ENCODE data around the gene WAPL.

Gene WAPL

DNA sequence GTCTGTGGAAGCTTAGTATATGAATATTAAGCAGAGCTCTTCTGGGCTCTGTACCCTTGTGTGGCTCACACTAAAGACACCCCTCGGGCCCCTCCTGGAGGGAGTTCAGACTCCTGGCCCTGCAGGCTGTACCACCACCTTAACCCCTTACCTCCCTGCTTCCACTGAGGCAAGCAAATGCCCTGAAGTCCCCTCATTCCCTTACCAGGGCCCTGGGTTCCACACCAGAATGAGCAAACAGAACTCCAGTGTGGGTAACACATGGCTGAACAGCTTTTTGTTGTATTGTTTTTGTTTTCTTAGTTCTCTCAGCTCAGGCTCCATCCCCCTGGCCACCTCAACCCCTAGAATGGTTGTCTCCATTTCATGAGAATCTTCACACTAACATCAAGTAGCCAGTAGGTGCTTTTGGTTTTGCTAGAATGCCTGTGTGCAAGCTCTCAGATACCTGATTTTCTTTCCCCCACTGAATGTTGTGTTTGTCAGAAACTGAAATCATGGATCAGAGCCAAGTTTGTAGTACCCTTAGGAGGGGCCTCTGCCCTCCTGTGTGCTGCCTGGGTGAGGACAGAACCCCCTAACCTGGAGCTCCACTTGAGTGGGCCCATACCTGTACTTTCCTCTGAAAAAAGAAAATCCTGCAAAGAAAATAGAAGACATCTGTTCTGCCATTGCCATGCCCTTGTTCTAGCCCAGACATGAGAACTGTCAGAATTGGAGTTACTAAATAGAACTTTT lies 2.8 kb upstream of the WAPL start:
- H3F3A ChIP-seq (ENCODE audit: insufficient read depth, low read length): no peaks in the 10 kb centered on the region
- peaks cover 18% of the 10 kb centered on the region for H3K79me2 ChIP-seq (ENCODE audit: insufficient read depth, low read length)

DNA sequence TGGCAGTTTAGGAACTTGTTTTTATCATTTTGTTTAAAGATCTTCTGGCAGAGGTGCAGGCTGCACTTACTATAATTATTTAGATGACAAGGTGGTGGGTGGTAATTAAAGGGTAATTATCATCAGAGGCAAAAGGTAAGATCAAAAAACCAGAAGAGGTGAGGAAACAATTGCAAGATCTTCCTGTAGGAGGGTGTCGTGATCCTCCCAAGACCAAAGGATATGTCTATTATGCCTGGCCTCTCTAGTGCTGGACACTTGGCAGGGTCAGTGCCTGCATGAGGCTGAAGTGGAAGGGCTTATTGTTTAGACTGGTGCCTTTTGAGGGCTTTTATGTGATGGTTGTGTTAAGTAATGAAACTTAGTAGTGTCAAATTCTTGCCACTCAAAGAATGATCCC lies 1.8 kb upstream of the WAPL start:
- Histone ChIP-seq H3K4me1 (ENCODE audit: insufficient read depth, low read length, severe bottlenecking) (peaks cover 46% of the 10 kb centered on the region), H3K9ac (ENCODE audit: low read length) (no peak overlapping the region), H3K9me3 (ENCODE audit: low read length) (no peaks in the 10 kb centered on the region), H3K36me3 (ENCODE audit: insufficient read depth, low read length) (peaks cover 12% of the 10 kb centered on the region; the same call in 1 of the 2 replicates), H3K79me2 (ENCODE audit: insufficient read depth, low read length) (peaks cover 28% of the 10 kb centered on the region), H3K27me3 (ENCODE audit: insufficient read depth, low read length) (no peaks in the 10 kb centered on the region), H3K4me2 (ENCODE audit: low read length) (peak overlapping the region; percentile 81), H3K27ac (ENCODE audit: low read depth, low read length, poor library complexity, severe bottlenecking) (no peak overlapping the region), H3F3A (ENCODE audit: insufficient read depth, low read length) (no peaks in the 10 kb centered on the region), H4K20me1 (ENCODE audit: insufficient read depth, low read length) (no peaks in the 10 kb centered on the region), H3K9me2 (ENCODE audit: low read depth, low read length) (no peaks in the 10 kb centered on the region), H3K4me3 (ENCODE audit: low read depth, low read length, poor library complexity, severe bottlenecking) (peak overlapping the region; percentile 77), H2AFZ (ENCODE audit: low read length) (no peak overlapping the region)
- TF ChIP-seq, protein P1, sequence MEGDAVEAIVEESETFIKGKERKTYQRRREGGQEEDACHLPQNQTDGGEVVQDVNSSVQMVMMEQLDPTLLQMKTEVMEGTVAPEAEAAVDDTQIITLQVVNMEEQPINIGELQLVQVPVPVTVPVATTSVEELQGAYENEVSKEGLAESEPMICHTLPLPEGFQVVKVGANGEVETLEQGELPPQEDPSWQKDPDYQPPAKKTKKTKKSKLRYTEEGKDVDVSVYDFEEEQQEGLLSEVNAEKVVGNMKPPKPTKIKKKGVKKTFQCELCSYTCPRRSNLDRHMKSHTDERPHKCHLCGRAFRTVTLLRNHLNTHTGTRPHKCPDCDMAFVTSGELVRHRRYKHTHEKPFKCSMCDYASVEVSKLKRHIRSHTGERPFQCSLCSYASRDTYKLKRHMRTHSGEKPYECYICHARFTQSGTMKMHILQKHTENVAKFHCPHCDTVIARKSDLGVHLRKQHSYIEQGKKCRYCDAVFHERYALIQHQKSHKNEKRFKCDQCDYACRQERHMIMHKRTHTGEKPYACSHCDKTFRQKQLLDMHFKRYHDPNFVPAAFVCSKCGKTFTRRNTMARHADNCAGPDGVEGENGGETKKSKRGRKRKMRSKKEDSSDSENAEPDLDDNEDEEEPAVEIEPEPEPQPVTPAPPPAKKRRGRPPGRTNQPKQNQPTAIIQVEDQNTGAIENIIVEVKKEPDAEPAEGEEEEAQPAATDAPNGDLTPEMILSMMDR (IDR thresholded peaks at IDR 0.05; ENCODE audit: low read length): peak; percentile 48; the same call in 1 of the 2 replicates
- no peak for TF ChIP-seq EZH2 (IDR thresholded peaks at IDR 0.05; ENCODE audit: borderline replicate concordance, low read length)

More for the DNA sequence above, 2.8 kb upstream of the WAPL start:
- H3K9me2 ChIP-seq (ENCODE audit: low read depth, low read length): no peaks in the 10 kb centered on the region
- no peak overlapping the region for H3K4me3 ChIP-seq (ENCODE audit: low read depth, low read length, poor library complexity, severe bottlenecking)
- H2AFZ ChIP-seq (ENCODE audit: low read length): no peak overlapping the region
- no peaks in the 10 kb centered on the region for H3K27me3 ChIP-seq (ENCODE audit: insufficient read depth, low read length)
- no peak for TF ChIP-seq EZH2 (IDR thresholded peaks at IDR 0.05; ENCODE audit: borderline replicate concordance, low read length)
- TF ChIP-seq, protein P1 (IDR thresholded peaks at IDR 0.05; ENCODE audit: low read length): no peak
- H3K36me3 ChIP-seq (ENCODE audit: insufficient read depth, low read length): peaks cover 3% of the 10 kb centered on the region; the same call in 1 of the 2 replicates
- H3K4me2 ChIP-seq (ENCODE audit: low read length): peak overlapping the region; percentile 81; the same call in 1 of the 2 replicates
- H3K9ac ChIP-seq (ENCODE audit: low read length): no peak overlapping the region
- peaks cover 36% of the 10 kb centered on the region for H3K4me1 ChIP-seq (ENCODE audit: insufficient read depth, low read length, severe bottlenecking)
- H3K9me3 ChIP-seq (ENCODE audit: low read length): no peaks in the 10 kb centered on the region
- H4K20me1 ChIP-seq (ENCODE audit: insufficient read depth, low read length): no peaks in the 10 kb centered on the region
- peak overlapping the region; percentile 17 for H3K27ac ChIP-seq (ENCODE audit: low read depth, low read length, poor library complexity, severe bottlenecking)

GRCh38 chr10:86522510-86522855 lies 891 bp upstream of the WAPL start:
- Histone ChIP-seq H3K9me3 (ENCODE audit: low read length) (no peaks in the 10 kb centered on the region), H3K9ac (ENCODE audit: low read length) (peak overlapping the region; percentile 84), H3K79me2 (ENCODE audit: insufficient read depth, low read length) (peaks cover 37% of the 10 kb centered on the region), H3K27me3 (ENCODE audit: insufficient read depth, low read length) (no peaks in the 10 kb centered on the region), H2AFZ (ENCODE audit: low read length) (no peak overlapping the region), H3F3A (ENCODE audit: insufficient read depth, low read length) (no peaks in the 10 kb centered on the region), H3K27ac (ENCODE audit: low read depth, low read length, poor library complexity, severe bottlenecking) (peak overlapping the region; percentile 39), H3K4me3 (ENCODE audit: low read depth, low read length, poor library complexity, severe bottlenecking) (peak overlapping the region; percentile 77), H3K4me2 (ENCODE audit: low read length) (peak overlapping the region; percentile 81), H4K20me1 (ENCODE audit: insufficient read depth, low read length) (no peaks in the 10 kb centered on the region), H3K4me1 (ENCODE audit: insufficient read depth, low read length, severe bottlenecking) (peaks cover 47% of the 10 kb centered on the region), H3K36me3 (ENCODE audit: insufficient read depth, low read length) (peaks cover 19% of the 10 kb centered on the region), H3K9me2 (ENCODE audit: low read depth, low read length) (no peaks in the 10 kb centered on the region)
- TF ChIP-seq, protein P1 (IDR thresholded peaks at IDR 0.05; ENCODE audit: low read length): no peak
- no peak for TF ChIP-seq EZH2 (IDR thresholded peaks at IDR 0.05; ENCODE audit: borderline replicate concordance, low read length)
